ENCODE data around the gene ARL5B. TPM values are rescaled to one million over a fixed set of nuclear protein-coding genes. Genes with fewer than 3 reads are reported as not detected.

ARL5B gene
- total RNA-seq, 2 donors from 2014 or later = 7.9 to 9.2 TPM

DNA sequence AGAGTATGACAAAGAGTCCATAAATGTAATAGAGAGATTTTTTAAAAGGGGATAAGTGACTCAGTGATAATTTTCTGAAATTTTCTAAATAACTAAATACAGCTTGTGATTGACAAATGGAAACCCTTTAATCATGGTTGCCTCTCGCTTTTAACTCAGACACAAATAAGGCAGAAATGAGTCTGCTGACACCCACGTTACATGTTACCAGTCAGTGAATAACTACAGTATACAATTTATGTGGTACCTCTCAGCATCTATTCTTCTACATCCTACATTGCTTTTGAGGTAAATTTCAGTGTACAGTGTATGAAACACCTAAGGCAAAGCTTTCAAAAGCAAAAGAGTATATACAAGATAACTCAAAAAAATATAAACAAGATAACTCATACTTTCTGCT lies 12.1 kb upstream of the ARL5B start:
- no peaks in the 10 kb centered on the region for H3K27me3 ChIP-seq
- no peak overlapping the region for H3K27ac ChIP-seq
- H3K9me3 ChIP-seq = no peaks in the 10 kb centered on the region
- TF ChIP-seq, protein P1, sequence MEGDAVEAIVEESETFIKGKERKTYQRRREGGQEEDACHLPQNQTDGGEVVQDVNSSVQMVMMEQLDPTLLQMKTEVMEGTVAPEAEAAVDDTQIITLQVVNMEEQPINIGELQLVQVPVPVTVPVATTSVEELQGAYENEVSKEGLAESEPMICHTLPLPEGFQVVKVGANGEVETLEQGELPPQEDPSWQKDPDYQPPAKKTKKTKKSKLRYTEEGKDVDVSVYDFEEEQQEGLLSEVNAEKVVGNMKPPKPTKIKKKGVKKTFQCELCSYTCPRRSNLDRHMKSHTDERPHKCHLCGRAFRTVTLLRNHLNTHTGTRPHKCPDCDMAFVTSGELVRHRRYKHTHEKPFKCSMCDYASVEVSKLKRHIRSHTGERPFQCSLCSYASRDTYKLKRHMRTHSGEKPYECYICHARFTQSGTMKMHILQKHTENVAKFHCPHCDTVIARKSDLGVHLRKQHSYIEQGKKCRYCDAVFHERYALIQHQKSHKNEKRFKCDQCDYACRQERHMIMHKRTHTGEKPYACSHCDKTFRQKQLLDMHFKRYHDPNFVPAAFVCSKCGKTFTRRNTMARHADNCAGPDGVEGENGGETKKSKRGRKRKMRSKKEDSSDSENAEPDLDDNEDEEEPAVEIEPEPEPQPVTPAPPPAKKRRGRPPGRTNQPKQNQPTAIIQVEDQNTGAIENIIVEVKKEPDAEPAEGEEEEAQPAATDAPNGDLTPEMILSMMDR (IDR thresholded peaks at IDR 0.05) = no peak
- peaks cover 0 to 18% of the 10 kb centered on the region in 2 donors for H3K4me1 ChIP-seq
- DNase-seq (ENCODE audit: low spot score) = no peak
- H3K36me3 ChIP-seq = no peaks in the 10 kb centered on the region
- no peak overlapping the region for H3K4me3 ChIP-seq

DNA sequence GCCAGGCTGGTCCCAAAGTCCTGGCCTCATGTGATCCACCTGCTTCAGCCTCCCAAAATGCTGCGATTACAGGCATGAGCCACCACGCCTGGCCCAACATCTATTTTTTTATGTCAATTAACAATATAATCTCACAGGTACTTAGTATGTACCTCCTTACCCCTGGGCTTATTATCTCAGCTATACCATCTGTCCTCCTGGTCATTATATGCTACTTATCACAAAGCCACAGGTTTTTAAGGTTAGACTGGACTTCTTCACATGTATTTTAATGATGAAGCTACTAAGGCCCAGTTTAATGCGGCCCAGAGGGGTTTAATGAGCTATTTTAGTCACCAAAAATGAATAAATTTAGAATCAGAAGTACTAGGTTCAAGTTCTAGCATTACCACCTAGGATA lies 11.3 kb upstream of the ARL5B start:
- no peak for DNase-seq (ENCODE audit: low spot score)
- H3K4me1 ChIP-seq = peaks cover 0 to 18% of the 10 kb centered on the region in 2 donors
- H3K36me3 ChIP-seq = no peaks in the 10 kb centered on the region
- no peaks in the 10 kb centered on the region for H3K27me3 ChIP-seq
- no peak overlapping the region for H3K27ac ChIP-seq
- H3K9me3 ChIP-seq = no peaks in the 10 kb centered on the region
- H3K4me3 ChIP-seq = no peak overlapping the region
- TF ChIP-seq, protein P1 (IDR thresholded peaks at IDR 0.05) = no peak

DNA sequence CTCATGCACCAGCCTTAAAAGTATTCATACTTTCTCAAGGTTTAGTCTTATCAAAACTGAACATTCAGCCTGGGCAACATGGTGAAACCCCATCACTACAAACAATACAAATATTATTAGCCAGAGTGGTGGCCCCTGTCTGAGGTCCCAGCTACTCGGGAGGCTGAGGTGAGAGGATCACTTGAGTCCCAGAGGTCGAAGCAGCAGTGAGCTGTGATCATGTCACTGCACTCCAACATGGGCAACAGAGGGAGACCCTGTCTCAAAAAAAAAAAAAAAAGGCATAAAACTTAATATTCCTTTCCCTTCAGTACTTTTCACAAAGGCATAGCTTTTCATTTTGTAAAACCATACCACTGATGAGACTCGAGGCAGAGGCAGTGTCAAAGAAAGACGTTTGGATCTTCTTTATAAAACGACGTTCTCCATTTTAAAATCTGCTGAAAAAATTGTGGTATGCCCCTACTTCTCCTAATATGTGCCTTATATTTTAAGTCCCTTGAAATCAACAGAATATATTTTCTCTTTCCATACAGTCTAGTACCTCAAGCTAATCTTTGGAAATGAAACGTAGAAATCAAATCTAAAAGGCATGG lies 9.8 kb upstream of the ARL5B start:
- no peak for DNase-seq (ENCODE audit: low spot score)
- H3K4me1 ChIP-seq = peaks cover 0 to 18% of the 10 kb centered on the region in 2 donors
- H3K4me3 ChIP-seq = no peak overlapping the region
- H3K9me3 ChIP-seq = no peaks in the 10 kb centered on the region
- no peaks in the 10 kb centered on the region for H3K36me3 ChIP-seq
- TF ChIP-seq, protein P1 (IDR thresholded peaks at IDR 0.05) = no peak
- no peak overlapping the region for H3K27ac ChIP-seq
- no peaks in the 10 kb centered on the region for H3K27me3 ChIP-seq

DNA sequence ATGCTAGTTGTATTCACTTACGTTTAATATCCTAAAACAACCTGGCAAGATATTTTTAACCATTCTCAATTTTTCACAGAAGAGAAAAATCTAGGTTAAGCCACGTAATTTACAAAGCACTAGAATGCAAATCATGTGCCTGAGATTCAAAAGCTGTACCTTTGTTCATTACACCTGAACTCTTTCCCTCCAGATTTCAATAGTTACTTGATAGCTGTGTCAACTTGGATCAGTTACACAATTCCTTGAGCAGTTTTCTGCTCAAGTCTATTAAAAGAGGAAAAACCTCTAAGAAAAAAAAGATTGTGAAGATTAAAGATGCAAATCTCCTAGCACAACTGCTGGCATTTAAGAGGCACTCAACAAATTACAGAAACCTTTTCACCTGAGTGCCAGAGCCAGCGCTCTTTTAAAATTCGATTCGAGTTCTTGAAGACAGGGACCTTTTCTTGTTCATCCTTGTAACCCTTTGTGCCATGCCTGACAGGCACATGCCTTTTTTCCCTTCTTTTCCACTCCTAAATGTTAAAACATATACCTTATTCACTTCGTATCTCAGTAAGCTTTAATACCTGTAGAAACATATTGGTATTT lies 8.7 kb upstream of the ARL5B start:
- Histone ChIP-seq H3K36me3 (no peaks in the 10 kb centered on the region), H3K27me3 (no peaks in the 10 kb centered on the region), H3K9me3 (no peaks in the 10 kb centered on the region), H3K4me1 (peaks cover 0 to 18% of the 10 kb centered on the region in 2 donors), H3K4me3 (peak overlapping the region; percentile 64 to 68), H3K27ac (peak overlapping the region; percentile 93 to 95)
- TF ChIP-seq, protein P1 (IDR thresholded peaks at IDR 0.05) = no peak
- no peak for DNase-seq (ENCODE audit: low spot score)

DNA sequence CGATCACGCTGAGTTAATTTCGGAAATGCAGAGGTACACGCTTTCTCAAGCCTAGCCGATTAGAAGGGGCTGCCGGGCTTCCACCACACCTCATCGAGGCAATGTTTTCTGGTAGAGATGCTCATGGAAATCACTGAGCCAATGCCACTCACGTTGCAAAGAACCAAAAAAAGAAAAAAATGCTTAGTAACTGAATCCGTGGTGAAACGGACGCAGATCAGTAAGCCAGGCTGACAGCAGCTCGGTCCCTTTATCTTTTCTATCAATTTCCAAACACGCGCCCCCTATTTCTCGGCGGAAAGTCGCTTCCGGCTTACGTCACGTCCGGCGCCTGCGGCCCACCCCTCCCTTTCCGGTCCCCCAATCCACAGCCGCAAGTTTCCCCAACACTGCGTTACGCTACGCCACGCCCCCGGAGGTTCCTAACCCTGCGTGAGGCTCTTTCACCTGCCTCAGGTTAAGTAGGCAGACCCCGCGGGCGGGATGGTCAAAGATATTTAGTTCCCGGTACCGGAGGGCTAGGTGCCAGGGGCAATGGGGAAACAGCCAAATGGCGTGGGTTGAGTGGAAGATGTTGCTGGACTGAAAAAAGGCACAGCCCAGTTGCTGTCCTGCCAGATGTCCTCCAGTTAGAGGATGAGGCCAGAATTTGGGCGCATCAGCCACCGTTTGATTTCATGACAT lies 7.8 kb upstream of the ARL5B start, which contains the start of gene NSUN6:
NSUN6 (minus strand) TSS at position 264 of the 684 bp plus-strand sequence. CDS start 384 bp downstream, outside the sequence.
- no peaks in the 10 kb centered on the region for H3K27me3 ChIP-seq
- DNase-seq (ENCODE audit: low spot score) = peak; percentile 91
- H3K36me3 ChIP-seq = no peaks in the 10 kb centered on the region
- TF ChIP-seq, protein P1 (IDR thresholded peaks at IDR 0.05) = peak in 1 of 2 donors; percentile 19
- peak within 1 kb of the TSS; percentile 93 to 95 for H3K27ac ChIP-seq
- H3K4me1 ChIP-seq = peaks cover 0 to 18% of the 10 kb centered on the region in 2 donors
- peak within 1 kb of the TSS; percentile 64 to 68 for H3K4me3 ChIP-seq
- H3K9me3 ChIP-seq = no peaks in the 10 kb centered on the region

Data from right atrium auricular region (tissue), 2 donors.